Measurements from ENCODE around the gene CLEC19A. TPM values are rescaled to one million over a fixed set of nuclear protein-coding genes. Genes with fewer than 3 reads are reported as not detected.
A peak's percentile ranks its signal among the peaks of the same experiment; 100 is the strongest.

The CLEC19A gene
- total RNA-seq (ENCODE audit: unreplicated experiment): not detected
- long read RNA-seq: 0 reads

DNA sequence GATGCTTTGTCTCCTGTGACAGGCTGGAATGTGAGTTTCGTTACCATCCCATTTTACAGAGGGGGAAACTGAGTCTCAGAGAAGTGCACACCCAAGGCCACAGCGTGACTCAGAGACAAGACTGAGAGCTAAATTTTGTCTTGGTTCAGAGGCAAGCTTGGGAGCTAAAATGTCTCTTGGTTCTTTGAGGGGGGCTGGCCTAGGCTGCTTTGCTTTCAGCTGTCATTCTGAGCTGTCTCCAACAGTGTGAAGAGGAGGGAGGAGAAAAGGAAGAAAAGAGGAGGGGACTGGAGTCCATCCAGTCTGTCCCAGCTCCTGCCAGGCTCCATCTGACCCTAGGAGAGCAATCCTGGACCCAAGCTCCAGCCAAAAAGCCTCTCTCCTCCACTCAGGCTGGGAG, at the start of gene CLEC19A:
Gene CLEC19A (plus strand): TSS at position 301 of the 400 bp plus-strand sequence. CDS start 121 bp downstream, outside the sequence.
- no peak within 1 kb of the TSS for H3K27ac Mint-ChIP-seq (ENCODE audit: unreplicated experiment)
- no peaks in the 10 kb centered on the region for H3K36me3 Mint-ChIP-seq (ENCODE audit: low read depth, unreplicated experiment)
- H3K27me3 Mint-ChIP-seq (ENCODE audit: unreplicated experiment): peaks cover 6% of the 10 kb centered on the region
- TF ChIP-seq CTCF (IDR thresholded peaks at IDR 0.05; ENCODE audit: unreplicated experiment): no peak
- no peak within 1 kb of the TSS for H3K4me3 Mint-ChIP-seq (ENCODE audit: unreplicated experiment)
- H3K9me3 Mint-ChIP-seq (ENCODE audit: unreplicated experiment): no peaks in the 10 kb centered on the region
- DNase-seq (ENCODE audit: low spot score): no peak
- H3K4me1 Mint-ChIP-seq (ENCODE audit: unreplicated experiment): no peaks in the 10 kb centered on the region

DNA sequence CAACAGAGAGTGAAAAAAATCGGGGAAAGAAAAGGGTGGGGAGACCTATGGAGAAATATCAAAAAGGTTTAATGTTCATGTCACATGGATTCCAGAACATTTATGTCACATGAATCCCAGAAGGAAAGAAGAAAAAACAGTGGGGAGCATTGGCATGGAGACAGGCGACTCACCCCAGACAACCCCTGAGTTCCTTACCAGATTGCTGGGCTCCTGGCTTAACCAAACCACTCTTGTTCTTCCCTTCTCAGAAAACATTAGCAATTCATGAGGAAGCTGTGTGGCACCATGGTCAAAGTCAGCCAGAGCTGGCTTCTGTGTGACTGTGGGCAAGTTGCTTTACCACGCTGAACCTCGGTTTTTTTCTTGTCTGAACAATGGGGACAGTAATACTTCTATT, 49.6 kb upstream of the CLEC19A start:
- Mint-ChIP-seq H3K27me3 (ENCODE audit: unreplicated experiment) (peaks cover 6% of the 10 kb centered on the region), H3K4me1 (ENCODE audit: unreplicated experiment) (no peaks in the 10 kb centered on the region), H3K36me3 (ENCODE audit: low read depth, unreplicated experiment) (peaks cover 56% of the 10 kb centered on the region), H3K27ac (ENCODE audit: unreplicated experiment) (no peak overlapping the region), H3K9me3 (ENCODE audit: unreplicated experiment) (peaks cover 17% of the 10 kb centered on the region), H3K4me3 (ENCODE audit: unreplicated experiment) (peak overlapping the region; percentile 26)
- no peak for TF ChIP-seq CTCF (IDR thresholded peaks at IDR 0.05; ENCODE audit: unreplicated experiment)
- no peak for DNase-seq (ENCODE audit: low spot score)

DNA sequence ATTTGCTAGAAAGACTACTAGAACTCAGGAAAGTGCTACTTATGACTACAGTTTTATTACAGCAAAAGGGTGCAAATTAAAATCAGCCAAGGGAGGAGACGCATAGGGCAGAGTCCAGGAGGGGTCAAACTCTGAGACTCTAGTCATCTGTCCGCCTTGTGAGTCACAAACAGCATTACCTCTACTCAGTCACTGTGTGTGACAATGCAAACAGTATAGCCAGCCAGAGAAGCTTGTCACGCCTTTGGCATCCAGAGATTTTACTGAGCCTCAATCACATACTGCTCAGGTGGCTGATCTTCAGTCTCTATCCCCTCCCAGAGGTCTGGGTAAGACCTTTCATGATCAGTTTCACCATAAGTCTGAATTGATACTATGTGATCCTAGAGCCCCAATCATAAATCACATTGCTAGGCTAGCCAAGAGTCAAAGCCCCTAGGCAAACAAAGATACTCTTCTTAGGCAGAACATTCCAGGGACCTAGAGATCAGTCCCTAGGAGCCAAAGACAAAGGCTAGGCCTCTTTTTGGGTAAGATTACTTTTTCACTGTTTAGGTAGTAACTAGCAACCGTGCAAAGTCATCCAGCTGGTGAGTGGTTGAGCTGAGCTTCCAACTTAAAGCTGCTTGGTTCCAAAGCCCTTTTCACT, 48.8 kb upstream of the CLEC19A start:
- H3K4me1 Mint-ChIP-seq (ENCODE audit: unreplicated experiment): no peaks in the 10 kb centered on the region
- TF ChIP-seq CTCF (IDR thresholded peaks at IDR 0.05; ENCODE audit: unreplicated experiment): no peak
- peaks cover 6% of the 10 kb centered on the region for H3K27me3 Mint-ChIP-seq (ENCODE audit: unreplicated experiment)
- no peak for DNase-seq (ENCODE audit: low spot score)
- no peak overlapping the region for H3K4me3 Mint-ChIP-seq (ENCODE audit: unreplicated experiment)
- H3K36me3 Mint-ChIP-seq (ENCODE audit: low read depth, unreplicated experiment): peaks cover 55% of the 10 kb centered on the region
- peaks cover 17% of the 10 kb centered on the region for H3K9me3 Mint-ChIP-seq (ENCODE audit: unreplicated experiment)
- H3K27ac Mint-ChIP-seq (ENCODE audit: unreplicated experiment): no peak overlapping the region

DNA sequence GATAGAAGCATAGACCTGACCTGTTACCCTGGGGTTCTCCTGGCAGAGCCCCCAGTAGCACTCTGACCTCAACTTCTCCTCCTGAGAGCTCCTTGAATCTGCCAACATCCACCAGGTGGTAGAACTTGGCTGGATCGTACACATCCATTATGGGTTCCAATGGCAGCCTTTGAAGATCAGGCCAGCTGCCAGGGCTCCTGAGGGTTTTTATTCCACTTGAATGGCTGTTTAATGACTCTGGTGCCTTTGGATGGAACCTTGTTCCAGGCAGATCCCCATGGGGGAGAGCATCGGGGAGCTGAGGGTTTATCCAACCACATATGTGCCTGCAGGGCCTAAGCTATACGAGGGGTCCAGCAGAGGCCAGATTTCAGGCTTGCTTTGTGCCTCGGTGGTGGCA, 47.1 kb upstream of the CLEC19A start:
- H3K27ac Mint-ChIP-seq (ENCODE audit: unreplicated experiment): no peak overlapping the region
- H3K4me3 Mint-ChIP-seq (ENCODE audit: unreplicated experiment): peak overlapping the region; percentile 32
- peaks cover 2% of the 10 kb centered on the region for H3K27me3 Mint-ChIP-seq (ENCODE audit: unreplicated experiment)
- TF ChIP-seq CTCF (IDR thresholded peaks at IDR 0.05; ENCODE audit: unreplicated experiment): no peak
- no peak for DNase-seq (ENCODE audit: low spot score)
- no peaks in the 10 kb centered on the region for H3K4me1 Mint-ChIP-seq (ENCODE audit: unreplicated experiment)
- H3K36me3 Mint-ChIP-seq (ENCODE audit: low read depth, unreplicated experiment): peaks cover 57% of the 10 kb centered on the region
- peaks cover 17% of the 10 kb centered on the region for H3K9me3 Mint-ChIP-seq (ENCODE audit: unreplicated experiment)

- Mint-ChIP-seq H3K27ac (ENCODE audit: unreplicated experiment) (no peak overlapping the region), H3K27me3 (ENCODE audit: unreplicated experiment) (peaks cover 4% of the 10 kb centered on the region), H3K9me3 (ENCODE audit: unreplicated experiment) (peaks cover 17% of the 10 kb centered on the region), H3K36me3 (ENCODE audit: low read depth, unreplicated experiment) (peaks cover 50% of the 10 kb centered on the region), H3K4me3 (ENCODE audit: unreplicated experiment) (peak overlapping the region; percentile 59), H3K4me1 (ENCODE audit: unreplicated experiment) (no peaks in the 10 kb centered on the region)
- no peak for TF ChIP-seq CTCF (IDR thresholded peaks at IDR 0.05; ENCODE audit: unreplicated experiment)
- no peak for DNase-seq (ENCODE audit: low spot score)
Observed at GRCh38 chr16:19239511-19240155, 45.9 kb upstream of the CLEC19A start.
